NCI-H748 treated with DMSO at 0.1 percent for 48 hours (cell line): Measurements from ENCODE around the gene SOX21.

Source experiments
- DNase-seq: peaks from one replicate; lab custom pipeline; 2025; lab: John Stamatoyannopoulos, UW

Gene SOX21

DNA sequence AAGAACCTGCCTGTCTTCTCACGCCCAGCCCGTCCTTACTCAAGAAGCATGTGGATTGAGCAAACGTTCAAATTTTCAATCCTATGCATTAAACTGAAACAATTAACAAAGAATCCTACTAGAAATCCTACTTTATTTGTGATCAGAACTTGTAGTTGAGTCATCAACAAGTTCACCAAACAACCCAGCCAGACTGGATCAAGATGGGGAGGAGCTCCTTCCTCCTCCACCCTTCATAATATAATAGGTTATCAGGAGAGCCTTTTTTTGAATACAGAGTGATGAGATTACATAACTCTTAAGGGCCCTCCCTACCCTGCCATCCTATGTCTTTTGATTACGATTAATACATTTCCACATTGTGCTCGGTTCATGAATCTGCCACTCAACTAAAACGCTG lies 32.7 kb downstream of the SOX21 start:
- no peak for DNase-seq

DNA sequence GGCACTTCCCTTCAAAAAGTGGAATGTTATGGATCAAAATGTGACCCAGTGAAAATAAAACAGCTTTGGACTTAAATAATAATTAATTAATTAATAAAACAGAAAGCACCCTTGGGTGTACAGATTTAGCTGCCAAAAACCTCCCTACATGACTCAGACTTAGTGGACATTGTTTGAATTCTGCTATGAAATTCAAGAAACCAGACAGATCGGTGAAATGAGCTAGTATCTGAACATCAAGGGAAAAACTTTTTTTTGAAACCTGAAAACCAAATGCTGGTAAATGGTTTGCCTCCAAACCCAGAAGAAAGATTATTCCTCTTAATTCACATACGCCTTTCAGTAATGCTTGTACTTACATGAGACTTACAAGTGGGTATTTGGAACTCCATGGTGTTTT lies 33.5 kb downstream of the SOX21 start:
- no peak for DNase-seq

DNA sequence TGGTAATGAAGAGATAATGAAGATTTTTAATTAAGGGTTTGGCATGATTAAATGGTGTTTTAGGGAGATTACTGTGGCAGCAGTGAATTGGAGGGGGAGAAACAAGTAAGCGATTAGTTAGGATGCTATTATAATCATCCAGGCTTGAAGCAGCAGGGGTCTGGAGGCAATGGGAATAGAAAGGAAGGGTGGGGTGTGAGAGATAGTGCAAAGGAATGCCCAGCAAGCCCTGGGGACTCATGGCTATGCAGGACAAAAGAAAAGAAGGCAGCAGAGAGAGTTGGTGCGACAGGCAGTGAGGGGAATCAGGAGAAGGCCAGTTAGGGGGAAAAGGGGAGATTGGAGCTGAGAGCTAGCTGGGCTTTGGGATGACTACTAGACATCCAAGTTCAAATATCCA lies 34.5 kb downstream of the SOX21 start:
- DNase-seq: no peak

DNA sequence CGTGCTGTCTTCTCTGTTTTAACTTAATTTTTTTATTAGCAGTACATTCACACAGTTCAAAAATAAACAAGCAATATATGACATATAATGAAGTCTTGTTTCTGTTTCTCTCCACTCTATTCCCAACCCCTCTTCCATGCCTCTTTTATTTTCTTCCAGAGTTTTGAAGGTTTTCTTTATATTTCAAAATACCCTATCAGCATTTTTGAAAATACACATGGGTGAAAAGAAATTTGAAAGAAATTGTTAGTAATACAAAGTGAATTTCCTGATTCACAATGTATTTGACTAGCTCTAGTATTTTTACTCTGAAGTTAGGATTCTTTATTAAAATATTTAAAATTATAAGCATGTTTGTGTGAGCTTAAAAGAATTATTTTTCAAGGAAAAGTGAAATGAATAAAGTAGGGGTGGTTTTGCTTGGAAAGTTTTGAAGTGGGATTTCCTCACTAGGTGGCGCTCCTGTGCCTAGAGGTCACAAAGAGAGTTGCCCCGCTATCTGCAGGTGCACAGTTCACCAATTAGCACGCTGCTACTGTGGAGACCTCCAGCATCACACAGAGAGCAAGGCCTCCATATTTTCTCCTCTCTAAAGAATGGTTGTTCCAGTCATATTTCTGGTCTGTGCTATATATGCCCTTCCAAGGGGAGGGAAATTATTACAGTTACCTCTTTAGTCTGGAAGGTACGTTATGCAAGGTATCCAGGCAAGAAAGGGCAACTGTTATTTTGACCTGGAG lies 37.6 kb downstream of the SOX21 start:
- peak; percentile 46 for DNase-seq

DNA sequence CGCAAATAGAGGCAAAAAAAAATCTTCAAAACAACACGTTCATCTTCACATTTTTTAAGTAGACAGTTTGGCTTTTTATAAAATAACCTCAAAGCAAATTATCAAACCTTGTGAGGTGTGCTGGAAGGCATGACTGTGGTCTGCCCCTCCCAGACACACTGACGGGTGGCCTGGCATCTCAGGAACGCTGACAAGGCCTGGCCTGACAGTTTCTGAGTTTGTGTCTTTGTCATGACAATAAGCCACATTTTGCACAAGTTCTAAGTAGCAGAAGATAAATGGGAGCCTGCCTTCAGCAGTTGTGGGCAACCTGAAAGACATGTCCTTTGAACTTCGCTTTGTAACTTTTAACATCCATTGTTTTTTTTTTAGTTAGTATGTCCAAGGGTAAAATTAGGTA lies 38.5 kb downstream of the SOX21 start:
- DNase-seq: no peak

DNA sequence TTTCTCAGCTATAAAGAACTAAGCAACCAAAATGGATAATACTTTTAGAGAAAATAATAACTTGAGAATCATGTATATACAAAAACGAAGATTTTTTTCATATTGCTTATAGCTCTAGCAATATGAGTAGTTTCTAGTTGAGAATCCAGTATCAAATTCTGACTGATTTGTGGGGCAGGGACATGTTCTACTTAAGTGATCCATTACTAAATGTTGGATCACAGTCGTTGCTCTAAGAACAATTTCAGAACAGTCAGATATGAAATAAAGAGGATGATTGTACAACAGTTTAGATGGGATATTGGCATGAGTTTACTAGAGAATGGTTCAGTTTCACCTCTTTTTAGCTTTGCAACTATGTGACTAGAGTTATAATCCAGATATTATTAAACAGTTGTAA lies 39.9 kb downstream of the SOX21 start:
- DNase-seq: no peak

DNA sequence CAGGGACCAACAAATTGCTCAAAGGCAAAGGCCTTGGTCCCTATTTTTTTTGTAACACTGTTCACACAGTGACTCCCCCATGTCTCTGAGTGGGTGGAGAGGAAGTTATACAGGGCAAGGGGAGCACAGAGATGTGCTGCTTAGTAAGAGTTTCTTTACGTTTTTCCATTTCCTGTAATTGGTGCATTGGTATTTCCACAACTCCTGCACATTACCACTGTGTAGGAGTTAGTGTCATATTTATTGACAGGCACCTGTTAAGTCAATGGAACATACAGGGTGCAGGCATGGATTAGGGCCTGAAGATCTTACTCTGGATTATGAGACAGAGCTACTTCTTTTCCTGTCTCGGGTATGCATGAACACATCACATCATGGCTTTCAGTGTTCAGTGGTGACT lies 45.2 kb downstream of the SOX21 start:
- DNase-seq: no peak

DNA sequence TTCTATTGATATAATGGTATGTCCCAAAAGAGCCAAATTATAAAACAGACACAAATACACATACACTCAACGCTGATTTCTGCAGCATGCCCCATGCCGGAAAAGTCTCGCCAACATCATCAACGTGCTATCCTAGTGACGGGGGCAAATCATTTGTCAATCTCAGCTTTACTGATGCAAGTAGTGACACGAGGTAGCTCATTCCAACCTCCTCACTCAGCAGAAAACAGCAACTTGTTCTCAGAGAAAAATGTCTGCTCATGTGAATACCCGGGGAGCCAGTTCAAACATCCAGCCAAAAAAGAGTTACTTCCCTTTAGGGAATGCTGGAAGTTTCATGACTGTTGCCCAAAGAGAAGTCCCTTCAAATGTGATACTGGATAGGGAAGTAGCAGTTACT lies 46.3 kb downstream of the SOX21 start:
- DNase-seq: no peak

DNA sequence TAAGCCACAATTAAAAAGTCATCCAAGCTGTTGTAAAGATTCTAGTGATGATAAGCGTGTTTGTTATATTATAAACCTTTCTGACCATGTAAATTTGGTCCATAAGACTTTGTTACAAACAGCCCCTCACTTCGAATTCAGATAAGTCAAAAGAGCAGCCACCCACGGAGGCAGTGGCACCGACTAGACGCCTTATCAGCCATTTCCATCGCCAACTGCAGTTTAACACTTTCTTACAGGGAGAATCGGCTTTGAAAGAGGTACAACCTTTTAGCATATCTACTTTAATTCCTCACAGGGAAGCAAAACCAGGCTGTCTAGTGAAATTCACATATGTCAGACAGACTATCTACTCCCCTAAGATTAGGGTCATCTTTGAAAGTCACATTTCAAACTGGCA lies 47.5 kb downstream of the SOX21 start:
- no peak for DNase-seq

DNA sequence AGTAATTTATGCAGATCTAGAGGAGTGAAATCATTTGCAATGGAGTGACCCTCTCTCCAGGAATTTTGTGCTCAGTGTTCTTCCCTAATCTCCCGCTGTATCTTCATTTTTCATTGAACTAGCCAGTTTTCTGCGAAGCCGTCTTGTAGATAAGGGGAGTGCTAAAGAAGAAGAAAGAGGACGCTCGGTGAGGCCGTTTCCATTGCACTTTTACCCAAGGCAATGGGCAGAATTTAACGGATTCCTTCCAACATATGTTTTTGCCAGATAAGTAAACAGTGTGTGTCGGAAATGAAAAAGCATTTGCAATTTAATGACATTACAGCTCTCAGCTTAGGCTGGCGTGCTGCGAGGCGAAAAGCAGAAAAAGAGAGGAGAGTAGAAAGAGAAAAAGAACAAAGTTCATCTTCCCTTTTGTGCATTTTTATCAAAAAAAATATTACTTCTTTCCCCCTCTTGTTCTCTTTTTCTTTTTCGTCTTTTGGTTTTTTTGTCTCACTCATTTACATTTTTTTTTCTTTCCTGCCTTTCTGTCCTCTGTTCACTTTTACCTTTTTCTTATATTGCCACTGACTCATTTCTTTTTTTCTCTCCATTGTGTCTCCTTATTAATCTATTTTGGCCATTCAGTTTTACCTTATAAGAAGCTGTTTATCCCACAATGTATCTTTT lies 49.9 kb downstream of the SOX21 start:
- DNase-seq: no peak

DNA sequence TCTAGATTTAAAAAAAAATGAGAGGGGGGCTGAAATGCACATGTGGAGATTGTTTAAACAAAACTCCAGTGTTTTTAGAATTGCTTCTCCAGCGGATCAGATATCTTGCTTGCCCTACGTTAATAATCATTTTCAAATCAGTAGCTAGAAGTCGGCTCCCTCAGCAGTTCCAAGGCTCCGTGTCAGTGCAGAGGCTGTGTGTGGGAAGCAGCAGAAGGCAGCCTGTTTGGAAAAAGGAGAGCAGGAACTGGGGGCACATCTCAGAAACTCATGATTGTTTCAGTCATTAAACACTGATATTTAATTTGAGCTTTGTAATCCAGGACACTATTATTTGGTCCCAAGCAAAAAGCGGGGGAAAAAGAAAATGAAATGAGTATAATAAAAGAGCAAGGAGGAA lies 50.9 kb downstream of the SOX21 start:
- DNase-seq: no peak

DNA sequence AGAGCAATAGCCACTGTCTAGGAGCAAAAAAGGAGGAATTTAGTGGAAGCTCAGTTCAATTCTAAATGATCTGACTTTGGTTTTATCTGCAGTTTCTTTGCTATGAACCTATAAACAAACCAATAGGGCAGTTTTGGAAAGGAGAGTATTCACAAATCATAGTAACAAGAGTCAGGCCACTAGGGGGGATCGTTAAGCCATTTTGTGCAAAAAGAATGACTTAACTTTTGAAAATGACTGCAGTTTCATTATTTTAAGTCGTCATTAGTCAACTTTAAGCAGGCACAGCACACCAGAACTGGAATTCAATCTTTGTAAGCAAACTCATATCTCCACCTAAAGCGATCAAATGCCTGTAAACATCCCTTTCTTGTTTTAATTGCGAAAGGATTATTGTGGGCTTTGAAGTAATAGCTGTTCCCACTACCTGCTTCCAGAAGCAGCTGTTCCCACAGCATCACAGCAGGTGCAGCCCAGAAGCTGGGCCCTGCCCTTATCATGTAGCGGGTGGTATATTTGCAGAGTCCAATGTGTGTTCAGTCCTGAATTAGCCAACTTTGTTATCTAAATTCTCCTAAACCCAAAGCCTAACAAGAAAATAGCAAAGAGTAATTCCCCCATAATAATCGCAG lies 51.5 kb downstream of the SOX21 start:
- peak; percentile 73 for DNase-seq
